Measurements from ENCODE around the gene POLG2.
"Not testable (repeated sequence)": the region's sequence is repeated elsewhere in the genome, so short reads cannot be mapped to it uniquely, and the experiment has no call there.

POLG2 gene

GRCh38 chr17:64466019-64466735 is 30.7 kb downstream of the POLG2 start:
- TF ChIP-seq, protein P1, sequence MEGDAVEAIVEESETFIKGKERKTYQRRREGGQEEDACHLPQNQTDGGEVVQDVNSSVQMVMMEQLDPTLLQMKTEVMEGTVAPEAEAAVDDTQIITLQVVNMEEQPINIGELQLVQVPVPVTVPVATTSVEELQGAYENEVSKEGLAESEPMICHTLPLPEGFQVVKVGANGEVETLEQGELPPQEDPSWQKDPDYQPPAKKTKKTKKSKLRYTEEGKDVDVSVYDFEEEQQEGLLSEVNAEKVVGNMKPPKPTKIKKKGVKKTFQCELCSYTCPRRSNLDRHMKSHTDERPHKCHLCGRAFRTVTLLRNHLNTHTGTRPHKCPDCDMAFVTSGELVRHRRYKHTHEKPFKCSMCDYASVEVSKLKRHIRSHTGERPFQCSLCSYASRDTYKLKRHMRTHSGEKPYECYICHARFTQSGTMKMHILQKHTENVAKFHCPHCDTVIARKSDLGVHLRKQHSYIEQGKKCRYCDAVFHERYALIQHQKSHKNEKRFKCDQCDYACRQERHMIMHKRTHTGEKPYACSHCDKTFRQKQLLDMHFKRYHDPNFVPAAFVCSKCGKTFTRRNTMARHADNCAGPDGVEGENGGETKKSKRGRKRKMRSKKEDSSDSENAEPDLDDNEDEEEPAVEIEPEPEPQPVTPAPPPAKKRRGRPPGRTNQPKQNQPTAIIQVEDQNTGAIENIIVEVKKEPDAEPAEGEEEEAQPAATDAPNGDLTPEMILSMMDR (IDR thresholded peaks at IDR 0.05): no peak
- TF ChIP-seq ZFX (IDR thresholded peaks at IDR 0.05; ENCODE audit: borderline replicate concordance): no peak
- no peak overlapping the region for H3K27ac ChIP-seq

- TF ChIP-seq, protein P1 (IDR thresholded peaks at IDR 0.05): no peak
- no peak for TF ChIP-seq ZFX (IDR thresholded peaks at IDR 0.05; ENCODE audit: borderline replicate concordance)
- H3K27ac ChIP-seq: no peak overlapping the region
These were observed 35.1 kb downstream of the POLG2 start for GRCh38 chr17:64461788-64462187.

GRCh38 chr17:64460955-64461354 is 35.9 kb downstream of the POLG2 start:
- TF ChIP-seq ZFX (IDR thresholded peaks at IDR 0.05; ENCODE audit: borderline replicate concordance): no peak
- TF ChIP-seq, protein P1 (IDR thresholded peaks at IDR 0.05): no peak
- H3K27ac ChIP-seq: no peak overlapping the region

DNA sequence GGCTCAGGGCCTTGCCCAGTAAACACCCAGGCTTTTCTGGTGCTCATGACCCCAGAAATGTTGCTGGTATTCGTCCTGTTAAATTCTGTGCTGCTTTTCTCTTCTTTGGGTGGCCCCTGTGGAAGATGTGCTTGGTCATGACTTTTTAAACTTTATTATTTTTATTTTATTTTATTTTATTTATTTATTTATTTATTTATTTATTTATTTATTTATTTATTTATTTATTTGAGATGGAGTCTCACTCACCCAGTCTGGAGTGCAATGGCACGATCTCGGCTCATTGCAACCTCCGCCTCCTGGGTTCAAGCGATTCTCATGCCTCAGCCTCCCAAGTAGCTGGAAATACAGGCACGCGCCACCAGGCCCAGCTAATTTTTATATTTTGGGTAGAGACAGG is 37.0 kb downstream of the POLG2 start:
- H3K27ac ChIP-seq: not testable (repeated sequence)

- TF ChIP-seq ZFX (IDR thresholded peaks at IDR 0.05; ENCODE audit: borderline replicate concordance): no peak
- TF ChIP-seq, protein P1 (IDR thresholded peaks at IDR 0.05): no peak
- no peak overlapping the region for H3K27ac ChIP-seq
These were observed 37.5 kb downstream of the POLG2 start for GRCh38 chr17:64459284-64459747.

DNA sequence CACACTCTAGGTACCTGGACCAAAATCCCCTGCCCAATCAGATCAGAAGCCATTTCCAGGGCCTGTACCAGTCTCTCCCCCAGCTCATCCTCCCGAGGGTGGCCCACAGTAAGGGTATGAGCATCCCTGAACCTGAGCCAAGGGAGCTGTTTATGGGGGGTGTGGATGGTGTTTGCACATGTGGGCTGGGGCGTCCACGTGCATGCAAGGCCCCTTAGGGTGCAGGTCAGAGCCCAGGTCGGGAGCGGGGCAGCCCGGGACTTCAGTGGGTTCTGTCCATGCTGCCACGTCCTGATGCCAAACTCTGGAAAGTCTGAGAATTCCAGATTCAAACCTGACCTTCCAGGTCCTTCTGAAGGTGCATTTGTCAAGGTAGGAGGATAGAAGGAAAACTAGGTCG is 38.1 kb downstream of the POLG2 start:
- TF ChIP-seq ZFX (IDR thresholded peaks at IDR 0.05; ENCODE audit: borderline replicate concordance): no peak
- TF ChIP-seq, protein P1 (IDR thresholded peaks at IDR 0.05): no peak
- H3K27ac ChIP-seq: no peak overlapping the region

DNA sequence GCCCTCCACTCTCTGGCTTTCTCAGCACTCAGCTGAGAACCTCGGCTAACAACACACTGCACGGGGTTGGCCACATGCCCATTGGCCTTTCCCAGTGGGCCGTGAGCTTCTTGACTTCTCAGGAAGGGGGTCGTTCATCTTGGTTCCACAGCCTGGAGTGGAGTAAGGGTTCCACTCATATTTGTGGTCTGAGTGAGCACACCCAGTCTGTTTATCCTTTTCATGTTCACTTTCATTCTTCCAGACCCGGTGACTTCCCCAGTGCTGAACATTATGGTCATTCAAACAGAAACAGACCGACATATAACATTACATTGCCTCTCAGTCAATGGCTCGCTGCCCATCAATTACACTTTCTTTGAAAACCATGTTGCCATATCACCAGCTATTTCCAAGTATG is 39.7 kb downstream of the POLG2 start:
- no peak for TF ChIP-seq ZFX (IDR thresholded peaks at IDR 0.05; ENCODE audit: borderline replicate concordance)
- TF ChIP-seq, protein P1 (IDR thresholded peaks at IDR 0.05): no peak
- no peak overlapping the region for H3K27ac ChIP-seq
